Adrenal gland (tissue), 12 donors: Measurements from ENCODE around the gene ZNF786. TPM values are rescaled to one million over a fixed set of nuclear protein-coding genes. Genes with fewer than 3 reads are reported as not detected.
A peak's percentile ranks its signal among the peaks of the same experiment; 100 is the strongest.
"Not testable (repeated sequence)": the region's sequence is repeated elsewhere in the genome, so short reads cannot be mapped to it uniquely, and the experiment has no call there.

Source experiments
- DNase-seq, 7 donors: peaks; one replicate each; pipeline ENCODE4 v3.0.0-alpha.2; 2019 to 2020
- H3K27ac ChIP-seq, 5 donors: fragments of 200-600 bp; sonication (generic) in 4 of 5; 1 replicate in 3 of 5; 2 replicates in 2 of 5; pipeline versions ENCODE4 v1.5.1 to v1.8.0; 2016 to 2020; ENCODE audit warnings: mild to moderate bottlenecking in 1 of 5
- H3K27me3 ChIP-seq: fragments of 200-600 bp; 2 replicates; pipeline ENCODE4 v1.8.0; 2021
- H3K36me3 ChIP-seq, 2 donors: fragments of 200-600 bp; replicated peaks in 1 of 2; 1 replicate in 1 of 2; 2 replicates in 1 of 2; pipeline versions ENCODE4 v1.5.1 to v1.8.0; 2018 to 2022
- H3K4me1 ChIP-seq, 2 donors: fragments of 200-600 bp; replicated peaks in 1 of 2; 1 replicate in 1 of 2; 2 replicates in 1 of 2; pipeline versions ENCODE4 v1.5.1 to v1.8.0; 2018 to 2021
- H3K4me3 ChIP-seq, 4 donors: fragments of 200-600 bp; sonication (generic) in 3 of 4; one replicate each; pipeline ENCODE4 v1.5.1; 2016 to 2018
- H3K9me3 ChIP-seq, 3 donors: fragments of 200-600 bp; sonication (generic) in 1 of 3; replicated peaks in 1 of 3; 1 replicate in 2 of 3; 2 replicates in 1 of 3; pipeline versions ENCODE4 v1.5.1 to v1.8.0; 2016 to 2021
- CTCF ChIP-seq, 6 experiments: fragments of 450-650 bp in 4 of 6; fragments of 200-600 bp in 2 of 6; sonication (generic) in 1 of 6; IDR thresholded peaks; 1 replicate in 5 of 6; 2 replicates in 1 of 6; pipeline versions ENCODE4 v1.5.1 to v1.8.0; 2016 to 2021; ENCODE audit warnings: antibody characterized with exemption in 6 of 6, mild to moderate bottlenecking in 2 of 6, moderate library complexity in 1 of 6
- POLR2A ChIP-seq, 2 donors: fragments of 450-650 bp; IDR thresholded peaks; one replicate each; pipeline ENCODE4 v1.6.1; 2017; ENCODE audit warnings: antibody characterized with exemption in 2 of 2, mild to moderate bottlenecking in 2 of 2, moderate library complexity in 1 of 2
- WGBS, 4 donors: extraction: QIAGEN DNeasy Blood & Tissue Kit in 2 of 4; methylation state at CpG; one replicate each; pipeline versions ENCODE4 v1.1.5 to v1.1.7; 2013 to 2017; 5-methylcytosine and 5-hydroxymethylcytosine counted together
- intact Hi-C, 2 donors: fragments of 100-400 bp; cut with DNase I; formaldehyde crosslinking; loops; one replicate each; pipeline versions ENCODE4 v1.14.1 to v1.15.0; 2022 to 2023
- polyA plus RNA-seq, 3 donors: library from polyadenylated mRNA; stranded (reverse); fragments of 200-250 nt in 2 of 3; fragments of 350-450 nt in 1 of 3; fragmentation: Illumina TruSeq in 1 of 3; extraction: RNeasy Lipid Tissue Mini Kit (QIAGEN cat#74804) in 1 of 3; gene quantifications; one replicate each; pipeline ENCODE4 v1.2.3, GENCODE V29; 2013 to 2014
- total RNA-seq, 9 donors: library from RNA; depleted of rRNA in 4 of 9; stranded (reverse); fragments of >200 nt in 4 of 9; fragments of 120-200 nt in 1 of 9; fragmentation: NEBNext Ultra II Directional in 1 of 9; extraction: Animal tissue kit (Norgen Biotek cat#: 25700) in 1 of 9; gene quantifications; one replicate each; pipeline versions ENCODE4 v1.1.0 to v1.2.4, GENCODE V29; 2013 to 2023
- donor health status: healthy with polysubstance abuse.
- donor health status: Bipolar disorder and iron deficiency.
- donor health status: DM: yes; HTN: yes; CAD: no.
- donor health status: DM: no; HTN: no; CAD: no.
- donor health status: DM: no; HTN: no; CAD: no.
- donor health status: DM: yes; HTN: yes; CAD: no.

The ZNF786 gene
- total and polyA plus RNA-seq, 12 donors: 2.6 to 13.0 (median 4.8) TPM

DNA sequence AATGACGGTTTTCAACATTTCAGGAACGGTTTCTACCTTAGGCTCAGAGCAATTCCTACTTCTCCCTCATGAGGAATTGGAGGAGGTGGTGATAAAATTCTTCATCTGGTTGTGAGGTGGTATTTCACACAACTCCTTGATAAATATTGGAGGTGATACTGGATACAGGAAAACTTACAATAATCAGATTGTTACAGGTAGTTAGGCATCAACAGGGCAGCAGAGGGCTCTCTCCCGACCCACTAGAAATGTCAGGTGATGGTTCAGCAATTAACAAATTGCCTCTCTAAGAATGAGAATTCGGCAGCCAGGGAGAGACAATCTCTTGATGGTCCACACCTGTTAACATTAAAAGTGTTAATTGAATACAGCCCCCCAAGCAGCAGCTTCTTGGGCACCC is 22.6 kb downstream of the ZNF786 start:
- Histone ChIP-seq H3K4me3 (no peak overlapping the region), H3K36me3 (peaks cover 0 to 29% of the 10 kb centered on the region in 2 donors), H3K4me1 (no peaks in the 10 kb centered on the region), H3K27ac (no peak overlapping the region), H3K27me3 (no peaks in the 10 kb centered on the region), H3K9me3 (no peaks in the 10 kb centered on the region)
- DNase-seq: no peak
- WGBS, 4 donors: 78 to 85% (median 82%) methylated on average over 4 of the region's 4 CpGs
- intact Hi-C loops: loop anchor here in 1 of 2 donors (10.0 kb wide), 1 partner anchor 63 kb away; no protein-coding TSS in a partner anchor
- TF ChIP-seq POLR2A (IDR thresholded peaks at IDR 0.05): no peak
- no peak for TF ChIP-seq CTCF (IDR thresholded peaks at IDR 0.05)

DNA sequence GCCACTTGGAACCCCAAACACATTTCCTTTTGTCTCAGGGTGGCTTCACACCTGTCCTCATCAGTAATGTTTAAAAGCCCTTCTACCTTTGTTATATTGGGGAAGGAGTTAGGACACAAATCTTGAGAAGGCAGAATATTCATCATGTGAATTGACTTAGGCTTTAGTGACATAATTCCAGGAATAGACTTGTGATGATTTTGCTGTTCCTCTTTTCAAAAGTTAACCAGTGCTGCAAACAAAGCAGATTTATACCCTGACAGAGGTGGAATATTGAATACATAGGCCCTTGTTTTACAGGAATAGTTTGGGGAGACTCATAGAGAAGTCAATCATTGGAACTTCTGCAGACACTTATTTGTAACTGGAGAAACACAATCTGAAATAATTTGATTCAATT is 27.0 kb downstream of the ZNF786 start:
- Histone ChIP-seq H3K27me3 (no peaks in the 10 kb centered on the region), H3K4me3 (no peak overlapping the region), H3K36me3 (no peaks in the 10 kb centered on the region), H3K27ac (peak overlapping the region in 2 of 5 donors; percentile 24 to 38), H3K4me1 (peaks cover 0 to 6% of the 10 kb centered on the region in 2 donors), H3K9me3 (no peaks in the 10 kb centered on the region)
- DNase-seq: no peak
- intact Hi-C loops: loop anchor here in 1 of 2 donors (10.0 kb wide), 1 partner anchor 59 kb away; no protein-coding TSS in a partner anchor
- no peak for TF ChIP-seq CTCF (IDR thresholded peaks at IDR 0.05)
- TF ChIP-seq POLR2A (IDR thresholded peaks at IDR 0.05): no peak

GRCh38 chr7:149062217-149062899 is 28.2 kb downstream of the ZNF786 start:
- 82 to 89% (median 87%) methylated on average over 10 of the region's 10 CpGs for WGBS, 4 donors
- H3K27me3 ChIP-seq, H3K27ac ChIP-seq, H3K36me3 ChIP-seq, H3K4me1 ChIP-seq, H3K9me3 ChIP-seq, DNase-seq, H3K4me3 ChIP-seq: not testable (repeated sequence)
- intact Hi-C loops: loop anchor here in 1 of 2 donors (10.0 kb wide), 1 partner anchor 58 kb away; no protein-coding TSS in a partner anchor

DNA sequence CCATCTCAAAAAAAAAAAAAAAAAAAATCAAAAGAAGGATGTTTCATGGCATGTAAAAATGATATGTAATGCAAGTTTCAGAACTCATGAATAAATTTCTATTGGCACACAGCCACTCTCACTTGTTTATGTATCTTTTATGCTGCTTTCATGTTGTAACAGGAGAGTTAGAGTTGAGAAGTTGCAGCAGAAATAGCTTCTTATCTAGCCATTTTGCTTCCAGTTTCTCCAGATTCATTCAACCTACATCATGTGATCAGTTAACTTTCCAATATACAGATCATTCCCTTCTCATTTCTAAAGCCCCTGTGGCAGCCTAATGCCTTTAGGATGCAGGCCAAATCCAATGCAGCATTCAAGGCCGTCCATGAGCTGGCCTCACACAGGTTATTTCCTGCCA is 30.4 kb downstream of the ZNF786 start:
- Histone ChIP-seq H3K27me3 (no peaks in the 10 kb centered on the region), H3K4me3 (no peak overlapping the region), H3K4me1 (peaks cover 0 to 6% of the 10 kb centered on the region in 2 donors), H3K27ac (peak overlapping the region in 2 of 5 donors; percentile 47 to 66), H3K9me3 (no peaks in the 10 kb centered on the region), H3K36me3 (no peaks in the 10 kb centered on the region)
- intact Hi-C loops: loop anchor here in 1 of 2 donors (10.0 kb wide), 1 partner anchor 55 kb away; no protein-coding TSS in a partner anchor
- WGBS, 4 donors: 8 to 35% (median 22%) methylated on average over 1 of the region's 1 CpG
- no peak for TF ChIP-seq CTCF (IDR thresholded peaks at IDR 0.05)
- TF ChIP-seq POLR2A (IDR thresholded peaks at IDR 0.05): no peak
- peak in 3 of 7 donors; percentile 7 to 27 (median 25) for DNase-seq

GRCh38 chr7:149053885-149054284 is 36.6 kb downstream of the ZNF786 start:
- Histone ChIP-seq H3K4me1 (no peaks in the 10 kb centered on the region), H3K4me3 (no peak overlapping the region), H3K36me3 (no peaks in the 10 kb centered on the region), H3K27me3 (no peaks in the 10 kb centered on the region), H3K27ac (no peak overlapping the region), H3K9me3 (no peaks in the 10 kb centered on the region)
- WGBS, 4 donors: 86 to 93% (median 89%) methylated on average over 7 to 8 of the region's 8 CpGs
- TF ChIP-seq POLR2A (IDR thresholded peaks at IDR 0.05) (no peak), CTCF (IDR thresholded peaks at IDR 0.05) (no peak)
- intact Hi-C loops: no loop called here
- no peak for DNase-seq
